ENCODE data around the gene ITPRIPL1. TPM values are rescaled to one million over a fixed set of nuclear protein-coding genes. Genes with fewer than 3 reads are reported as not detected.

Gene ITPRIPL1
- total RNA-seq, 2 donors from 2014 or later = 0.44 to 1.5 TPM

GRCh38 chr2:96356889-96357288 is 31.8 kb downstream of the ITPRIPL1 start:
- H3K4me3 ChIP-seq = no peak overlapping the region
- TF ChIP-seq CTCF (IDR thresholded peaks at IDR 0.05) = no peak
- H3K27ac ChIP-seq = no peak overlapping the region
- peaks cover 0 to 22% of the 10 kb centered on the region in 2 donors for H3K4me1 ChIP-seq
- H3K36me3 ChIP-seq = no peaks in the 10 kb centered on the region
- no peaks in the 10 kb centered on the region for H3K9me3 ChIP-seq
- no peaks in the 10 kb centered on the region for H3K27me3 ChIP-seq
- no peak for DNase-seq (ENCODE audit: low spot score)

GRCh38 chr2:96359310-96359709 is 34.2 kb downstream of the ITPRIPL1 start:
- Histone ChIP-seq H3K4me1 (peaks cover 0 to 3% of the 10 kb centered on the region in 2 donors), H3K4me3 (no peak overlapping the region), H3K27me3 (no peaks in the 10 kb centered on the region), H3K36me3 (no peaks in the 10 kb centered on the region), H3K27ac (no peak overlapping the region), H3K9me3 (no peaks in the 10 kb centered on the region)
- no peak for DNase-seq (ENCODE audit: low spot score)
- peak in 1 of 2 donors; percentile 27 for TF ChIP-seq CTCF (IDR thresholded peaks at IDR 0.05)

- Histone ChIP-seq H3K36me3 (no peaks in the 10 kb centered on the region), H3K27ac (no peak overlapping the region), H3K4me1 (no peaks in the 10 kb centered on the region), H3K27me3 (no peaks in the 10 kb centered on the region), H3K9me3 (no peaks in the 10 kb centered on the region), H3K4me3 (no peak overlapping the region)
- no peak for DNase-seq (ENCODE audit: low spot score)
- TF ChIP-seq CTCF (IDR thresholded peaks at IDR 0.05) = no peak
These were observed 34.7 kb downstream of the ITPRIPL1 start for GRCh38 chr2:96359866-96360265.

- Histone ChIP-seq H3K4me3 (no peak overlapping the region), H3K27me3 (no peaks in the 10 kb centered on the region), H3K4me1 (no peaks in the 10 kb centered on the region), H3K9me3 (no peaks in the 10 kb centered on the region), H3K27ac (no peak overlapping the region), H3K36me3 (no peaks in the 10 kb centered on the region)
- no peak for DNase-seq (ENCODE audit: low spot score)
- no peak for TF ChIP-seq CTCF (IDR thresholded peaks at IDR 0.05)
These were observed 36.6 kb downstream of the ITPRIPL1 start for GRCh38 chr2:96361751-96362150.

- no peak overlapping the region for H3K4me3 ChIP-seq
- H3K9me3 ChIP-seq = no peaks in the 10 kb centered on the region
- no peaks in the 10 kb centered on the region for H3K27me3 ChIP-seq
- TF ChIP-seq CTCF (IDR thresholded peaks at IDR 0.05) = no peak
- no peaks in the 10 kb centered on the region for H3K36me3 ChIP-seq
- no peak overlapping the region for H3K27ac ChIP-seq
- peaks cover 0 to 9% of the 10 kb centered on the region in 2 donors for H3K4me1 ChIP-seq
- no peak for DNase-seq (ENCODE audit: low spot score)
These were observed 44.1 kb downstream of the ITPRIPL1 start for GRCh38 chr2:96369186-96369585.

- no peak for TF ChIP-seq CTCF (IDR thresholded peaks at IDR 0.05)
- peaks cover 0 to 13% of the 10 kb centered on the region in 2 donors for H3K9me3 ChIP-seq
- peaks cover 0 to 13% of the 10 kb centered on the region in 2 donors for H3K4me1 ChIP-seq
- H3K27ac ChIP-seq = no peak overlapping the region
- no peak overlapping the region for H3K4me3 ChIP-seq
- H3K36me3 ChIP-seq = no peaks in the 10 kb centered on the region
- no peaks in the 10 kb centered on the region for H3K27me3 ChIP-seq
- DNase-seq (ENCODE audit: low spot score) = no peak
These were observed 49.3 kb downstream of the ITPRIPL1 start for GRCh38 chr2:96374211-96374951.
